ENCODE measurements around the gene TRIM66.

TRIM66 gene

DNA sequence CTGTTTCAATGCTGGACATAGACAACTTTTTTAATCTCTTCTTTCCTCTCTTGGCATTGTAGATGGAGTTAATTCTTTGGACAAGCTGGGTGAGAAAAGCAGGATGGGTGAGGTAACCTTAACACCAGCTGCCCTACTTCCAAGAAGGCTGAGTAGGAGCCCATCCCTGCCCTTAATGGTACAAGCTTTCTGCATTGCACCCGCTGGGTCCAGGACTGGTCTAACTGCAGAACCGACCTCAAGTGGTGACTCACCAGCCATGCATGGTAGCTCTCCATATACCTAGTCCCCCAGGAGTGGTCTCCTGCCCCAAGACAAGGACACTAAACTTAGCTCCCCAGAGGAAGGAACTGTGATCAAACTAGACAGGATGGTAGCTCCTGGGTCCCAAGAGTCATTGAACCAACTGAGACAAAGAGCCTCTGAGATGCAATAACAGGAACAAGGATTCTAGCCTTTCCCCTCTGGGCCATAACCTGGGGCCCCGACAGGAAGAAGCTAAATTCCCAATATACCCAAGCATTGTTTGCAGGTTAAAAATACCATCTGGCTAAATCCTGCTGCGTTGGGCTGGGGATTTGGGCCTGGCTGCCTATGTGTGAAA lies 32.3 kb upstream of the TRIM66 start:
- DNase-seq = no peak

DNA sequence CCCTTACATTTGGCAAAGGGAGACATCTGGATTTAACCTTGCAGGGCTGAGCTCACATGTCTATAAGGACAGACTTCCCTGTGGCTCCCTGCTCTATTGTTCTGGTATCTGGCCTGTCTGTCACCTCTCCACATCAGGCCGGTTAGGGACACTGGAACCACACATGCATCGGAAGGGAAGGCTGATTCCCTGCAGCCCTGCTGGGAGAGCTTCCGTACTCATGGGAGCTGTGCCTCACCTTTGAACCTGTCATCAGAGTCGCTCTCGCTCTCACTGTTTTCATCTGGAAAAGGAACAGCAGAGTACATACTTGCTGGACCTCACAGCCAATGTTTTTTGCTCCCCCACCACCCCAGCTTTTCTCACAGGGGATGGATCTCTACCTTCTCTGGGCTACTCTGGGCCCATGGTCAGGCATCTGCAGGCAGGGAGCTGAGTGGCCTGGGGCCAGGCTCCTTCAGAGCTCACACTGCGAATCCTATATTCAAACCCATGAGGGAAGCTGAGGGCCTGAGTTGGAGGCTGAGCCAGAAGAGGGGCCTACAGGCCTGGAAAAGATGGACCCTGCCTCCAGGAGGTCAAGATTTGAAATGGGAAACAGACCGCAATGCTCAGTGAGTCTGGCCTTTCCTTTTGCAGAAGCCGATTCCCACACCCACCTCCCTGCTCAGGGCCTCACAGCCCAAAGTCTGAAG lies 31.4 kb upstream of the TRIM66 start:
- no peak for DNase-seq

DNA sequence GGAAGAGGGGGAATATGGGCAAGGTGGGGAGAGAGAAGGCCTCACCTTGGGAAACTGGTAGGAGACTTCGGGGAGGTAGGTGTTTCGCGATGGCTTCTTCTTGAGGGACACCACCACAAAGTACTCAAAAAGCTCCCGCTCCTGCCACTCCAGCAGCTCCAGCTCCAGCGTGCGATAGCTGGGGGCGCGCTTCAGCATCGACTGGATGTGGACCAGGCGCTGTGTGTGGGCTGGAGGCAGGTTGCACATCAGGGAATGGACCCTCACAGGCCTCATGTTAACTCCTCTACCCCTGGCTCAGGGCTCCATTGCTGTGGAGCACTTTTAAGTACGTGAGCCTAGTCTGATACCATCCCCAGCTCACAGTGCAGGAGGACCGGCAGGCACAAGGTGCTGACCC lies 30.0 kb upstream of the TRIM66 start:
- DNase-seq = no peak

DNA sequence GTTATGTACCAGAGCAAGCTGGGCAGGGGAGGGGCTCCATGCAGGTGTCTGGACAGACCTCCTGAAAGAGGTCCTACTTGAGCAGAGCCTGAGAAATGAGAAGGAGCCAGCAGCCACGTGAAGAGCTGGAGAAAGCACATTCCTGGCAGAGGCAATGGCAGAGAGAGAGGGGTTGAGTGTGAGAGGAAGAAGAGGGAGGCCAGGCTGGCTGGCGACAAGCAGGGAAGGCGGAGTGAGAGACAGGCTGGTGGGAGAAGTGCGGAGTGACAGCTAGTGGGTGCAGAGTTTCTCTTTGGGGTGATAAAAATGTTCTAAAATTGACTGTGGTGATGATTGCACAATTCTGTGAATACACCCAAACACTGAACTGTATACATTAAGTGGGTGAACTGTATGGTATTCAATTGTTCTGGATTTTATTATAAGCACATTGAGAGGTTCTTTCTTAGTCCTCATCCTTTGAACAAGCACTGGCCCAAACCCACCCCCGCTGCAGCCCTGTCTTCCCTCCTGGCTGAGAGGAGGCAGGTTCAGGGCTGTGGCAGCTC lies 29.5 kb upstream of the TRIM66 start:
- no peak for DNase-seq

DNA sequence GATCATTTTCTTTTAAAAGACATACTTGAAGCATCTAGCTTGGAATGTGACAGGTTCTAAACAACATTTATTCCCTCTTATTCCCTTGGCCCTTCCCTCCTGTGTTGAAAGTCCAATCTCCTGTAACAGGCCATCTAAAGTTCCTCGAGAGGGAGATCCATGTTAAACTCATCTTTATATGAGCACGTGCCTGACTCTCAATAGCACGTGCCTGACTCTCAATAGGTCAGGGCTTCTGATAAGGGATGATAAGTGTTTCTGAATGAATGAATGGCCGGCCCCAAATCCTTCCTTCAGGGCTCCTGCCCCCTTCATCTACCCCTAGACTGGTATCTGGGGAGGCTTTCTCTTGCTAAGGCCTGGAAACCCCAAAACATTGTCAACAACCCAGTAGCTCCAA lies 27.3 kb upstream of the TRIM66 start:
- no peak for DNase-seq

DNA sequence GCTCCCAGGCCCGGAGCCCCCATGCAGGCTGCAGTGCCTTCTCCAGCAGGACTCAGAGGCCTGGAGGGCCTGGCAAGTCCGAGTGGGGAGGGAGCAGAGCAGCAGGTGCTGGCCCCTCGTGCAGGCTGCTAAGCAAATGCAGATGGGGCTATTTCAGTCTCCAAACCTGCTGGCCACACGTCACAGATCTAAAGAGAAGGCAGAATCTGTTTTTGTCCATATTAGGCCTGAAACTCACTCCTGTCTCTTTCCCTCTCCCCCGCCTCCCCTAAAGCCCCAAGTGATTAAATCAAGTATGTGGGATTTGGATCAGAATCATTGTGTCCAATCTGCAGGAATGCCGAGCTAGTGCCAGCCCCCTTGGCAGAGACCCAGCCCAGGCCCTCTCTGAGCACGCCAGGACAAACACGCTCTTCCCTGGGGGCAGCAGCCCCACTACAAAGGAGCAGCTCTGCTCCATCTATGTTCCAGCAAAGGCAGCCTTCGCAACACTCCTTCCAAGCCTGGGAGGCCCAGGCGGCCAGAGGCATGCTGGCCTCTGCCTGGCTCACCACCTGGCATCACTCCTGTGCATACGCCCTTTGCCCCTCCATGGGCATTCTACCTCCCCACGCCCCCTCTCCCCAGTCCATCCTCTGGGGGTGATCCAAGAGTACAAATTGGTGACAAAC lies 26.7 kb upstream of the TRIM66 start:
- DNase-seq = no peak

DNA sequence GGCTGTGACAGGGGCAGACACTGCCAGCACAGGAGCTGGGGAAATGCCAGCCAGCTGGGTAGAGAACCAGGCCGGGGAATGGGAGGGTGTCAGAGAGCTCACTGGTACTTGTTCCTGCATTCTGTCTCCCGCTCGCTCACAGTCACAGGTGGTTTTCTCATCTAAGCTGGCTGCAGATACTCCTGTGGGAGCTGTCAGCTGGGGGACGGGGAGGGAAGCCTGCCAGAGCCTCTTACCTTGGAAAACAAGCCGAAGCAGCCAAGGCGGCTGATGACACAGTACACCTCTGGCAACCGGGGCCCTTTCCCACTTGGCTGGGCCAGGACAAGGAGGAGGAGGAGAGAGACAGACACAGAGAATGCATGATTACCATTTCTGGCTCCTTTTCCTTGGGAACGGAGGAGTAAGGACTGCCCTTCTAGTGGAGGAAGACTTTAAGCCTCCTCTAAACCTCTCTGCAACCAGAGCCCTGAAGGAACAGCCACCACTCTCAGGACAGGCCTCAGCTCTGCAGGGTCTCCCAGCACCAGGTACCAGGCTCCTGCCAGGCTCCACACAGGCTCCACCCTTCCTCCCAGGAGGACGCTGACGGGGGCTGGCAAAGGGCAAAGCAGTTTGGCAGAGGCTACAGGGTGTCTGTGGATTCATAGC lies 25.2 kb upstream of the TRIM66 start:
- no peak for DNase-seq

DNA sequence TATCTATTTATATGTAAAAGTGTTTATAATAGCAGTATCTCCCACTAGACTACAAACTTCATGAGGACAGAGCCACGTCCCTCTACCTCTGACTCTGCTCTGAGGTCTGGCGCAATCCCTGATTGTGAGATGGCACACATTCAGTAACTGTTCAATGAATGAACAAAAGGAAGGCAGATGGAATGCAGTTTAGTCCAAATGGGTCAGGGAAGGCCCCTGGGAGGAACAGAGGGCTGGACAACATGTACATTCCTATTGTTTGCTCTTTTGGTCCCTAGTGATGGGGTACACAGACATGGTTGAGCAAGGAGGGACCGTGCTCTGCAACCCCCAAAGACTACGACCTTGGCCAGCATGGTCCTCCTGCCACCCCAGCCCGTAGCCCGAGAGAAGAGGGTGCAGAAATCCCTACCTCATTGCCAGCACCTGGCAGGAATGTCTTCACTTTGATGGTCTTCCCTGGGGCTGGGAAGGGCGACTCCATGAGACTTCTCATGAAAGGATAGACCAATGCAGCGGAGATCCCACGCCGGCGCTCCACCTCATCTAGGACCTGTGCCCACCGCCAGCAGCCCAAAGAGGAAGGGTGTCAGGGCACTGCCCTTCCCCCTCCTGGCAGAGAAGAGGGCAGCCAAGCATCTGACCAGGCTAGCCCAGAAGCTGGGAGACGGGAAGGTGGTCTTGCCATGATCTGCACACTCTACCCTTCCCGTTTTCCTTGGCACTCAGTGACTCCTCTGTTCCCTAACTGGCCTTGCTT lies 24.4 kb upstream of the TRIM66 start:
- no peak for DNase-seq

DNA sequence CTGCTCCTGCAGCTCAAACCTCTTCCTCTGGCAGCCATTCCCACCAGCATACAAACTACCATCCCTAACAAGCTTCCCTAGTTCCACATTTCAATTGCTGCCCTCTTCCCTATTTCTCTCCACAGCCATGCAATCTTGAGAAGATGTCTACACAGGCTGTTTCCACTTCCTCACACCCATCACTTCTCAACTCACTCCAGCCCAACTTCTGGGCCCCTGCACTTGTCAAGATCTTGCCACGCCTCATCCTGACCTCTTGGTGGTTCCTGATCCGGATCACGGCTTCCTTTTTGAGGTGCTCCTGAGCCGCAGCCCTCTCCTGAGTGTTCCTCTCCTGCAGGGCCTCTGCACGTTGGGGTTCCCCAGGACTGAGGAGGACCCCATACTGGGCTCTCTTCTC lies 22.7 kb upstream of the TRIM66 start:
- peak; percentile 80 for DNase-seq

DNA sequence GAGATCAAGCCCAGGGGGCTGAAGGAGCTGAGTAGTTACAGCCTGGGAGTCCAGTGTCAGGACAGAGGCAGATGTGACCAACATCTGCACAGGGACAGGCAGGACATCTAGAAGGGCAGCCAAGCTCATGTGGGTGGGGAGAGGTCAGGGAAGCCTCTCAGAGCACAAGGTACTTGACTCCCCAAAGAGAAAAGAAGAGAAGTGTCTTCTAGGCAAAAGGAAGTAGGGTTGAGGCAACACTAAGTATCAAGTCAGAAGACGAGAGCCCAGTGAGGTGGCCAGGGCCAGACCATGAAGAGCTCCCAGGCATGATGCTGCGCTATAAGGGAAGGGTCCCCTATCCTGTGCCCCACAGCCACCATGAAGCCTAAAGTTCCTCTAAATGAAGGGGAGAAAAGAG lies 21.7 kb upstream of the TRIM66 start:
- peak; percentile 30 for DNase-seq

DNA sequence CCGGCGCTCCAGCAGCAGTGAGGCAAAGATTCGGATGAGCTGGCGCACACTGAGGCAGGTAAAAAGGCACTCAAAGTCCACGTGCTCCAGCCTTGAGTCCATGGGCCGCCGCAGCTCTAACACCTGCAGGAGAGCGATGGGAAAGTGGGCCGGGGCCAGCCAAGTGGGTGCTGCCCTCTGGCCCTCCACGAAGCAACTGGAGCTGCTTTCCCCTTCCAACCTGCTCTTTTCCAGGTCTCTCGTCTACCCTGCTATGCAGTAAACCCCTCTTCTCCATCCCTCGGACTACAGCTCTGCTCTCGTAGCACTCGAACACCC lies 20.1 kb upstream of the TRIM66 start:
- DNase-seq = no peak

DNA sequence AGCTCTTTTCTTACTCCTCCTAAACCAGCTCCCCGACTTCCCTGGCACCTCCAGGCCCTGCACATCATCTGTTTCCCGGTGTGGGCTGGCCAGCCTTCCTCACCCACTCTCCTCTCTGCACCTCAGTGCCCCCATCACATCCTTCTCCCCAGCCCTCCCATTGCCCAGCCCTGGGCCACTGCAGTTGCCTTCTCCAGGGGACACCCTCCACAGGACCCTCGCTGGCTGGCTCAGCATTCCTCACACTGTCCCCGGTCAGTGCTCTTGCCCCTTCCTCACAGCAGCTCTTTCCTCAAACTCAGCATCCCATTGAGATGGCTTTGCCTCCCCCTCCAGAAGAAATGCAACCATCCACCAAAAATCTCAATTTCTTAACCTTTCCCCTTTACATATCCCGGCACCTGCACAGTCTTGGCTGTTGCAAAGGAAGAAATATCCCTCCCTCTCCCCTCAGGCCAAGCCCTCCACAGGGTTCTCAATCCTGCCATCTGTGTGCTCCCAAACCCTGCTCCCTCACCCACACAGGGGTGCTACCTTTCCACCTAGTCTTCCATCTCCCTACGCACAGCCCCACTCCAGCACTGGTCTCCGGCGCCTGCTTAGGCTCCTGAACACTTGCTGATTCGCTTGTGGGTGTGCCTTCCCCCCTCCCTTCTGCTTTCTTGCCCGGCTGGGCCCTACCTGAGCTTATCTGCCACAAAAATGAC lies 19.6 kb upstream of the TRIM66 start:
- DNase-seq = no peak

DNA sequence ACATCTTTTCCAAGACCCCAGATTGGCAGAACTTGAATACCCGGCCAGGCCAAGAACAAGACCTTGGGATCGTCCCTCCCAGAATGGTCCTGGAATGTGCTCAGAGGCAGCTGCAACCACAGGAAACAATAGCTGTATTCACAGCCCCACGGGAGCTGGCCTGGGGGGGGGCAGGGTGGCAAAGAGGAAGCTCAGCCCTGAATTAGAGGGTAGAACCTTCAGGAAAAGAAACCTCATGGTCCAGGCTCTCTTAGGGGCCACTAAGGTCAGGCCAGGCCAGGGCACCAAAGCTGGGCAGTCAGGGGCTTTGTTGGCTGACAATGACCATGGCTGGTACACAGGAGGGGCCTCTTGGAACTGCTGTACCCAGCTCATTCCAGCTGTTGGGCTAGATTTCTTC lies 17.4 kb upstream of the TRIM66 start:
- no peak for DNase-seq

DNA sequence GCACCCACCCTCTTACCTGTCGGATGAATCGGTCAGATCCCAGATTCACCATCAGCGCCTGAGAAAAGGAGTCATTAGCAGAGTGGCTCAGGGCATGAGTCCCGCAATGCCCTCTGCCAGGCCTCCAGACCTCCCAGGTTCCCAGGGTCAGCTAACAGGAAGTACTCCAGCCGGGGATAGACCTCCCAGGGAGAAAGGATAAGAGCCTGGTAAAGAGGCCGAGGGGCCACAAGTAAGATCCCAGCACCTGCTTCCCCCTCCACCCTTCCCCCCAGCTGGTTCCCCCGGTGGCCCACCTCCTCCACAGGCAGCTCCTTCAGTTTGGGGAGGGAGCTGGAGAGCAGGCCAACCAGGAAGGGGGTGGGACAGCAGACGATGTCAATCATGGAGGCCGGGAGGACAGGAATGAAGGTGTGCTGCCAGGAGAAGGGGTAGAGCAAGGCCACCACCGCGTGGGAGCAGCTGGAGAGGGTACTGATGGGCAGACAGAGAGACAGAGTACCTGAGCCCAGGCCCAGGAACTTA lies 16.5 kb upstream of the TRIM66 start:
- no peak for DNase-seq

DNA sequence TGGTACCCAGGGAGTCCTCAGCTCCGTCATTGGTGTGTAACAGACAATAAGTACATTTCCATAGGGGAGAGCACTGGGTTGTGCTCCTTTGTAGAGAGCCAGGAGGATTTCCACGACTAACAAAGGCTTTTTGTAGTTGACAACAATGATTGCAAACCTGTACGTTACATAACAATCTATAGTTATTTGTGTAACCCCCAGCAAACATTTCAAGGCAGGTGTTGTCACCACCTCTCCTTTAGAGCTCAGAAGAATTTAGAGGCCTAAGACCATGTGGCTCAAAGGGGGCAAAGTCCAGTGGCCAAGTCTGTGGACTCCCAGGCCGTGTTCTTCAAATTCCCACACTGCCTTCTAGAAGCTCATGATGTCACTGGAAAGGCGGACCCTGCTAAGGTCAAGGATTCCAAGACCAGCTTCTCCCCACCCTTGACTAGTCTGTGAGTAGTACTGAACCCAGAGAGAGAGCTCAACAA lies 15.9 kb upstream of the TRIM66 start:
- no peak for DNase-seq

DNA sequence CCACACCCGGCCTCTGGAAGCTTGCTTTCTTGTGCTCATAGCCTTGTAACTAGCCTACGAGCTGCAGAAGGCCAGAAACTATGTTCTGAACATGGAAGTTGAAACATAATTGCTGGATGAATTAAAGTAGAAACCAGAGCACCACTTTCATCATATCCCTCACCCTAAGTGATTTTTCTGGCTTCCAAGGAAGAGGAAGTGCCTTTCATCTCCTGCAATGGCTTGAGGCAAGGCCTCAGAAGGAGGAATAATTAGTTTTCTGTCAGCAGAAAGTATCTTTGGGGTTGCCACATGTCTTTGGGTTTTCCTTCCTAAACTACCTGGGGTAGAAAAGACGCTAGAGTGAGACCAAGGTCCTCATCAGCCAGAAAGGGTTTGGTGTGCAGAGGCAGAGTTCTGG lies 14.6 kb upstream of the TRIM66 start:
- DNase-seq = peak; percentile 42

DNA sequence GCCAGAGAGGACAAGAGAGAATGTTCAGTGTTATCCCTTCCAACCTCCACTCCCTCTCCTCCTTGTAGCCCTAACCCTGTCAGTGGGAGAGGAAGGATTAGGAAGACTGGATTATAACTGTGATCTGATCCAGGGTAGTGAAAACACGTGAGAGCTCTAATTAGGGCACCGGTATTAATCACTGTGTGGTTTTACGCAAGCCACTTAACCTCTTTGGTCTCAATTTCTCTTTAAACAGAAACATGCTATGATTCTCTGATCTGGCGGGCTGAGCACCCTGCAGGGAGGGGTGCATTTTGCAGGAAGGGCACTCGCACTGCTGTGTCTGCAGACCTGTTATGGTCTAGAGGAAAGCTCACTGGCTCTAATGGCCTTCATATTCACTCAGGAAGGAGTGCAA lies 11.7 kb upstream of the TRIM66 start:
- DNase-seq = no peak

DNA sequence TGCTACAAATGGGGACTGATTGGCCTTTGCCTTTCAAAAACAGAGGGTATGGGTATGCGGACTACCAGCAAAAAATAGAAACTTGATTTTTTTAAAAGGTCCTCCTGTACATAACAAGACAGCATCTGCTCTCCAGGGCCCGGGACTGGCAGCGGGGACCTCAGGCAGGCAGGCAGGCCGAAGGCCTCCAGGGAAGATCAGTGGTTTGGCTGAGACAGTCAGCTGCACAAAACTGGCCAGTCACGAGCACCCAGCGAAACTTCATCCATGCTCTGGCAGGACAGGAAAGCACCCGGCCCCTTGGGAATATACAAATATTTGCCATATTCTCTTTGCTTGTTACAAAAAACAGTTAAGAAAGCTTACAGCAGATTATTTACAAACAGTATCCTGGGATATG lies 11.1 kb upstream of the TRIM66 start:
- no peak for DNase-seq

DNA sequence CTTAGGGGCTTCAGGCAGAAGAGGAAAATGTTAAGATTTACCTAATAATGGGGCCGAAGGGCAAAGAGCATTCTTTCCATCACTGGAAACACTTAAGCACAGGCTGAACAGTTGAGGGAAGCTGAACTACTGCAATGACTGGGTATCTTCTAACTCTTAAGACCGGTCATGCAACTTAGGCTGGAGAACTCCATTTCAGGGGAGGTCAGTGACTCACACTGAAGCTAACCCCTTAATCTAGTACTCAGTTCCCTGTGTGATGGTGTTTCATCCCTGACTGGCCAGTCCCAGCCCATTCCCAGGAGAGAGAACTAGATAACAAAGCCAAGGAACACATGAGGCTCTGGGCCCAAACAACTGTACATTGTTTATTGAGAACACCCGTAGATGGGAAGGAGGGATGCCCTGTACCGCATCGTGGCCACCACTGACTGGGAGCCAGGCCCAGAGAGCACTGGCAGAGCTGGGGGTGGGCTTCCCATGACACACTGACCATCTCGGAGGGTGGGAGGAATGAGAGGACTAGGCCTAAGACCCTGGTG lies 10.6 kb upstream of the TRIM66 start:
- DNase-seq = no peak

DNA sequence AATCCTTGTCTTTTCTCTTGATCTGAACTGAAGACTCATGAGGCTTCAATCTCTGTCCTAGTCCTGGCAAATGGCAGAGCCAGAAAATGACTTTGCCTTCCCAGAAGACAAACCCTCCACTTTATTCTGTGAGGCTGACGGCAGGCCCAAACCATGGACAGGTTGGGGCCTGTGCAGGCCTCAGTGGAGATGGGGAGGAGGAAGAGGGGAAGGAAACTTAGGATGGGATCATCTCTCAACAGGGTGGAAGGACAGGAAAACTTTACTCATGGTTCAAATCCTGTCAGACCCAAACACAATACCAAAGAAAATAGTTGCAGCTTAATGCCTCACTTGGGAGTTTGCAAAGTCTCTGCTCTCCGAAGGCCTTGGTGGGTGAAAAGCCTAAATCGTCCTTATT lies 10.0 kb upstream of the TRIM66 start:
- no peak for DNase-seq

DNA sequence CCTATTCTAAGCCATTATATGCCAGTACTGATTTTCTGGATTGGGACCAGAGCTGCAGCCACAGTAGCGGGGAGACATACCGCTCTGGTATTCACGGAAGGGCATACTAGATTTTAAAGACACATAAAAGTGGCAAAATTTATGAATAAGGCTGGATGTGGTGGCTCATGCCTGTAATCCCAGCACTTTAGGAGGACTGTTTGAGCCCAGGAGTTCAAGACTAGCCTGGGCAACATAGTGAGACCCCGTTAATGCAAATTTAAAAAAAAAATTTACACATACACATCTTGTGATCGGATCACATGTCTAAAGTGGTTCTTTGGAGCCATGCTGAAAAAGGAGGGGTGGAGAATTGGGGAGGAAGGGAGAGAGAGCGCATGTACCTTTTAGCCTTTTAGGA lies 9.1 kb upstream of the TRIM66 start:
- DNase-seq = no peak

All from inflammatory macrophage treated with lipopolysaccharide for 4 hours (primary cell).